Left ventricle myocardium inferior (tissue), 1 donor: ENCODE measurements around the gene CASP1. TPM values are rescaled to one million over a fixed set of nuclear protein-coding genes. Genes with fewer than 3 reads are reported as not detected.
A peak's percentile ranks its signal among the peaks of the same experiment; 100 is the strongest.
"Not testable (repeated sequence)": the region's sequence is repeated elsewhere in the genome, so short reads cannot be mapped to it uniquely, and the experiment has no call there.

ENCODE experiments used
- DNase-seq: peaks from one replicate; pipeline ENCODE4 v3.0.0-alpha.2; 2020
- H3K27ac ChIP-seq: fragments of 200-600 bp; replicated peaks from 2 replicates; pipeline ENCODE4 v1.8.0; 2021
- H3K27me3 ChIP-seq: fragments of 200-600 bp; 2 replicates; pipeline ENCODE4 v1.8.0; 2021; ENCODE audit warnings: low read depth
- H3K36me3 ChIP-seq: fragments of 200-600 bp; 2 replicates; pipeline ENCODE4 v1.8.0; 2021
- H3K4me1 ChIP-seq: fragments of 200-600 bp; 2 replicates; pipeline ENCODE4 v1.8.0; 2021
- H3K4me3 ChIP-seq: fragments of 200-600 bp; 2 replicates; pipeline ENCODE4 v1.8.0; 2021; ENCODE audit warnings: mild to moderate bottlenecking, moderate library complexity
- H3K9me3 ChIP-seq: fragments of 200-600 bp; replicated peaks from 2 replicates; pipeline ENCODE4 v1.8.0; 2021
- CTCF ChIP-seq: fragments of 200-600 bp; IDR thresholded peaks from 2 replicates; pipeline ENCODE4 v1.8.0; 2021; ENCODE audit warnings: antibody characterized with exemption, mild to moderate bottlenecking, borderline replicate concordance
- intact Hi-C: fragments of 100-400 bp; cut with micrococcal nuclease; formaldehyde crosslinking; loops from one replicate; pipeline ENCODE4 v1.11.0; 2022
- long read RNA-seq: library from polyadenylated mRNA; unstranded; transcript quantifications from one replicate; pipeline ENCODE4 v2.0.0, GENCODE V29; 2021
- total RNA-seq: library from RNA; stranded (reverse); fragmentation: NEBNext Ultra II Directional; extraction: Animal tissue kit (Norgen Biotek cat#: 25700); gene quantifications from one replicate; pipeline ENCODE4 v1.2.1, GENCODE V29; 2021
- donor health status: DM: no; HTN: yes; CAD: no; lungs with severe emphysema.

The CASP1 gene
- 11.8 TPM for total RNA-seq
- long read RNA-seq, partial matches to known transcripts, result 0 of 5 reads
- long read RNA-seq, other reads (novel, unspliced or antisense), result 0 of 5 reads

GRCh38 chr11:105034813-105035620 is at the start of gene CASP1:
Gene CASP1 (minus strand): TSS chr11:105035144. CDS start chr11:105035113, 31 bp downstream.
- H3K27ac ChIP-seq, result peak within 1 kb of the TSS; percentile 79
- H3K4me3 ChIP-seq, result peak within 1 kb of the TSS; percentile 64
- no peaks in the 10 kb centered on the region for H3K27me3 ChIP-seq
- peaks cover 9% of the 10 kb centered on the region for H3K36me3 ChIP-seq
- H3K9me3 ChIP-seq, result no peaks in the 10 kb centered on the region
- peaks cover 33% of the 10 kb centered on the region for H3K4me1 ChIP-seq
- no peak for TF ChIP-seq CTCF
- no peak for DNase-seq
- intact Hi-C loops, result no loop called here

DNA sequence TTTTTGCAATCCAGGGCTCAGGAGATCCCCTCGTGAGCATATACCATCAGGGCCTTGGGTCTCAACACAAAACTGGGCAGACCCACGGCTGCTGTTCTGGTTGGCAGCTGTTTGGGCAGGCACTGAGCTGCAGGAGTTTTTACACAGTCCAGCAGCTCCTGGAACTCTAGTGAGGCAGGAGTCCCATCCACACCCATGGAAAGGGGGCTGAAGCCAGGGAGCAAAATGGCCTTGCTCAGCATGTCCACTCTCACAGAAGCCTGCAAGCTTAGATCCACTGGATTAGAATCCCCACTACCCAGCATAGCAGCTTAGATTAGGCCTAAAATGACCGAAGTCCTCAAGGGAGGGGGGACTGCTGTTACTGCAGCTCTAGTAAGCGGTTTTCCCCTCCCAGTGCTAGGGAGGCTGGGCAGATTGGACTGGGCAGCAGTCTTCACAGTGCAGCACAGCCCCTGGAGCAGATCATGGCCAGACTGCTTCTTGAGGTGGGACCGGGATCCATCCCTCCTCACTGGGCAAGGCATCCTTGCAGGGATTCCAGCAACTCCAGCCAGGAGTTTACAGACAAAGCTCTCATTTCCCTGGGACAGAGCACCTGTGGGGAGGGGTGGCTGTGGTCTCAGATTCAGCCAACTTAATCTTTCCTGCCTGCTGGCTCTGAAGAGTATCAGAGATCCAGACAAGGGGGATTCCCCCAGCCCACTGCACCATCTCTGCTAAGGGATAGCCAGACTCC is 46.6 kb upstream of the CASP1 start:
- intact Hi-C loops, result no loop called here
- Histone ChIP-seq H3K9me3 (no peaks in the 10 kb centered on the region), H3K27ac (no peak overlapping the region), H3K27me3 (no peaks in the 10 kb centered on the region), H3K36me3 (no peaks in the 10 kb centered on the region), H3K4me1 (peaks cover 4% of the 10 kb centered on the region), H3K4me3 (no peak overlapping the region)
- DNase-seq, result no peak
- TF ChIP-seq CTCF, result no peak

- Histone ChIP-seq H3K4me3 (peak overlapping the region; percentile 21), H3K27ac (peak overlapping the region; percentile 42)
- H3K27me3 ChIP-seq, intact Hi-C loops, H3K4me1 ChIP-seq, H3K36me3 ChIP-seq, DNase-seq, H3K9me3 ChIP-seq: not testable (repeated sequence)
Measured at GRCh38 chr11:105080171-105080906, 45.4 kb upstream of the CASP1 start.

DNA sequence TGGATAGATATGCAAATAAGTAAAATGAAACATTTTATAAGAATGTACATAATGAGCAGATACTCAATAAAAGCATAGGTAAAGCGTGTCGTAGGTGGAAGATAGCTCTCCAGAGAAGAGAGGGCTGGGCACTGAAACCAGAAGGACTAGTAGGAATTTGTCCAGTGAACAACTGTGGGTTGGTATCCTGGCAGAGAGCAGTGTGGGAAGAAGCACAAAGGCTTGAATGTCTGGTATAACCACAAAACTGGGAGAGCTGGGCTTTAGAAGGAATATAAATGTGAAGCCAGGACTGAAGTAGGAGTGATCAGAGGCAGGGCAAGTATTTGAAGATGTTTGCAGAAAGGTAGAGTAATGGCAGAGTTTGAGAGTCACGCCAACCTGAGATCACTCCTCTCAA is 43.3 kb upstream of the CASP1 start:
- Histone ChIP-seq H3K4me3 (no peak overlapping the region), H3K4me1 (peaks cover 4% of the 10 kb centered on the region), H3K9me3 (no peaks in the 10 kb centered on the region), H3K27ac (no peak overlapping the region), H3K36me3 (no peaks in the 10 kb centered on the region), H3K27me3 (no peaks in the 10 kb centered on the region)
- intact Hi-C loops, result no loop called here
- TF ChIP-seq CTCF, result no peak
- DNase-seq, result no peak

- DNase-seq, H3K36me3 ChIP-seq, intact Hi-C loops, H3K27ac ChIP-seq, H3K4me3 ChIP-seq, H3K4me1 ChIP-seq, H3K9me3 ChIP-seq, H3K27me3 ChIP-seq: not testable (repeated sequence)
Measured at GRCh38 chr11:105077141-105077790, 42.3 kb upstream of the CASP1 start.

GRCh38 chr11:105074166-105074530 is 39.2 kb upstream of the CASP1 start:
- intact Hi-C loops, result no loop called here
- no peak for TF ChIP-seq CTCF

More at GRCh38 chr11:105074166-105074530, 39.2 kb upstream of the CASP1 start:
- no peak for DNase-seq
- Histone ChIP-seq H3K27ac (no peak overlapping the region), H3K36me3 (no peaks in the 10 kb centered on the region), H3K4me3 (no peak overlapping the region), H3K9me3 (no peaks in the 10 kb centered on the region), H3K27me3 (no peaks in the 10 kb centered on the region), H3K4me1 (no peaks in the 10 kb centered on the region)
